Bone marrow (tissue), 2 donors: ENCODE measurements around the gene CAND1.
"Not testable (repeated sequence)": the region's sequence is repeated elsewhere in the genome, so short reads cannot be mapped to it uniquely, and the experiment has no call there.

Source experiments
- DNase-seq, 2 donors: peaks; one replicate each; lab custom pipeline; 2025; lab: John Stamatoyannopoulos, UW

CAND1 gene

GRCh38 chr12:67341086-67341485 is 71.9 kb downstream of the CAND1 start:
- DNase-seq, result not testable (repeated sequence)

GRCh38 chr12:67344979-67345710 is 76.0 kb downstream of the CAND1 start:
- no peak for DNase-seq

- DNase-seq, result no peak
Measured at GRCh38 chr12:67348683-67349082, 79.5 kb downstream of the CAND1 start.

- DNase-seq, result no peak
Measured at GRCh38 chr12:67352682-67353081, 83.5 kb downstream of the CAND1 start.

GRCh38 chr12:67354322-67354721 is 85.2 kb downstream of the CAND1 start:
- DNase-seq, result no peak

- DNase-seq, result no peak
Measured at GRCh38 chr12:67354966-67355365, 85.8 kb downstream of the CAND1 start.

- DNase-seq, result peak in 1 of 2 donors; percentile 28
Measured at GRCh38 chr12:67355428-67356379, 86.5 kb downstream of the CAND1 start.

GRCh38 chr12:67356380-67356774 is 87.2 kb downstream of the CAND1 start:
- no peak for DNase-seq

GRCh38 chr12:67357376-67358125 is 88.4 kb downstream of the CAND1 start:
- DNase-seq, result no peak

- DNase-seq, result peak in 1 of 2 donors; percentile 19
Measured at GRCh38 chr12:67358781-67359338, 89.7 kb downstream of the CAND1 start.

- no peak for DNase-seq
Measured at GRCh38 chr12:67362526-67362925, 93.4 kb downstream of the CAND1 start.

- DNase-seq, result no peak
Measured at GRCh38 chr12:67364228-67364627, 95.1 kb downstream of the CAND1 start.

- no peak for DNase-seq
Measured at GRCh38 chr12:67365131-67365530, 96.0 kb downstream of the CAND1 start.

- DNase-seq, result no peak
Measured at GRCh38 chr12:67367843-67368242, 98.7 kb downstream of the CAND1 start.
